Sciatic nerve (tissue), 1 donor: ENCODE measurements around the gene USPL1. TPM values are rescaled to one million over a fixed set of nuclear protein-coding genes. Genes with fewer than 3 reads are reported as not detected.

Experiments used
- total RNA-seq: library from RNA; stranded (reverse); fragmentation: NEBNext Ultra II Directional; extraction: Animal tissue kit (Norgen Biotek cat#: 25700); gene quantifications from one replicate; pipeline ENCODE4 v1.2.1, GENCODE V29; 2021
- donor health status: DM: no; HTN: no; CAD: no.

Gene USPL1
- total RNA-seq, 1 donor from 2014 or later, result 24.3 TPM

Other genes with a start within 250 kb of the USPL1 start
- gene UBE2L5, start 195.4 kb upstream of the USPL1 start, total RNA-seq, result 0.22 TPM
- gene HMGB1, start 152.0 kb upstream of the USPL1 start, total RNA-seq, result 304 TPM
- 21.8 TPM for gene ALOX5AP, start 117.6 kb downstream of the USPL1 start, total RNA-seq